NCI-H1417 treated with DMSO at 0.1 percent for 48 hours (cell line): ENCODE results near the gene ABHD12.
"Not testable (repeated sequence)": the region's sequence is repeated elsewhere in the genome, so short reads cannot be mapped to it uniquely, and the experiment has no call there.

Experiments used
- DNase-seq: peaks from one replicate; lab custom pipeline; 2025; lab: John Stamatoyannopoulos, UW

ABHD12 gene

DNA sequence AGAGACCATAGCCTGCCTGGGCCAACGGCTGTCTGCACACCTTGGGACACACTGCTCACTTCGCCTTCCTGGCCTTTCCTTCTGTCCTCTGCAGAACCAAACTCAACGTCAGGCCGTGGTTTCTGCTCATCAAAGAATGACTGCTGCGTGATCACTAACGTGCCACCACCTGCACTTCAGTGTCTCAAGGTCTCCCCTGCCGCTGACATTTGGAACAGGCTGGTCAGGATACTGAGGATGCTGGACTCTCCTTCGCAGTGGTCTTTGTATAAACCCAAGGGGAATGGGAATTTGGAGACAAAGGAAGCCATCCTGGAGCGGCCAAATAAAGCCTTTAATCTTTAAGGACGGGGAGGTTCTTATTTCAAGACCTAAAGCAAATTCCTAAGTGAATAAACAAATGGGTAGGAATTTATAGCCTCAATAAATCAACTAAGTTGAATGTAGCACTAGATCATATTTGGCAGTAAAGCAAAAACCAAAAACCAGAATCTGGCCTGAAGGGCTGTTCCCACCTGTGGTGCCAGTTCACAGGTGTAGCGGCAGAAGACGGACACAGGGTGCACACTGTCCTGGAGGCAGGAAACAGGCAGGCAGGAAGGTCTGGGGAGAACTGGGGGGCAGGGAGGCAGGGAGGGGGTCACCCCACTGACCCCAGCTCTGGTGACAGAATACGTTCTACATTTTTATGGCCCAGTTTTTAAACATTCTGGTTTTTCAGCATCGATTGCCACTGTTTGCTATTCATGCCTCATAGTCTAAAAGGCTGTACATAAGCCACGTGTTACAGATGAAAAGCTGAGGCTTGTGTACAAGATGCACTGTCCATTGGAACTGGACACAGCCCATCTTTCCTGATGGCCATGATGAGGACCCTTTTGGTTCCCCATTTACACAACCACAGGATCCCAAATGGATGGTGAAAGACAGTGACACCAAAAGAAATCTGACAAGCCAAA is 36.6 kb downstream of the ABHD12 start:
- DNase-seq = no peak

DNA sequence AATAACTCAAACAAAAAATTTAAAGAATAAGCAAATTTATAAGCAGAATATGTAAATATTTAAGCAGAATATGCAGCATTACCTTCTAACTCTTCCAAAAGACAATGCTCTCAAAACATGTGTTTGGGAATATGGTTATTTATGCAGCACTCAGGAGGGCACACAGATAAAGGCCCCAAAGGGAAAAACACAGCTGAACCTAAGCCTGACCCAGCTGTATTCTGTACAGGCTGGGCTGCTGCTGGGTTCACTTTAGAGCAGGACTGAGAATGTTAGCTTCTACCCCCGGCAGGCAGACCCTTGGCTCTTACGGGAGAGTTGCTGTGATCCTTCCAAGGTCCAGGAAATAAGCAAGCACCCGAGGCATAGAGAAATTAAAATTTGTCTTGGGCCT is 37.3 kb downstream of the ABHD12 start:
- DNase-seq = no peak

DNA sequence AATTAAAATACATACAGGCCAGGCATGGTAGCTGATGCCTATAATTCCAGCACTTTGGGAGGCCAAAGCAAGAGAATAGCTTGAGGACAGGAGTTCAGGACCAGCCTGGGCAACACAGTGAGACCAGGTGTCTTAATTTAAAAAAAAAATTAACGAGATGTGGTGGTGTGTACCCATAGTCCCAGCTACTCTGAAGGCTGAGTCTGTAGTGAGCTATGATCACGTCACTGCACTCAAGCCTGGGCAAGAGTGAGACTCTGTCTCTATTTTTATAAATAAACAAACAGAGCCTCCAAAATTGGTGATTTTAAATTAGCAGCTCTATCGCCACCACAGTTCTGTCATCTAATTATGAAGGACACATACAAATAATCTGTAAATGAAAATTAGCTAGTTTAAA is 37.9 kb downstream of the ABHD12 start:
- DNase-seq = no peak

DNA sequence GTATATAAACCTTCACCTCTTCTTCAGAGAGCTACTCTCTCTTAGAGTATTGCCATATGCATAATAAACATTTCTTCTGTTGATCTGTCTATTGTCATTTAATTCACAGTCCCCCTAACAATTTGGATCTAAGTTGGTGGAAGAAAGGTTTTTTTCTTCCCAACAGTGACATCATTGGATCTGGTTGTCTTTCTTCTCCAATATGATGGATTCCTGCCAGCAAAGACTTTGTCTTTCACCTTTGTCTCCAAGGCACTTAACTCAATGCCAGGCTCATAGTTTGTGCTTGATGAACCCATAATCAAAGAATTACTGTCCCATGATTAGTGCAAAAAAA is 39.6 kb downstream of the ABHD12 start:
- DNase-seq = no peak

DNA sequence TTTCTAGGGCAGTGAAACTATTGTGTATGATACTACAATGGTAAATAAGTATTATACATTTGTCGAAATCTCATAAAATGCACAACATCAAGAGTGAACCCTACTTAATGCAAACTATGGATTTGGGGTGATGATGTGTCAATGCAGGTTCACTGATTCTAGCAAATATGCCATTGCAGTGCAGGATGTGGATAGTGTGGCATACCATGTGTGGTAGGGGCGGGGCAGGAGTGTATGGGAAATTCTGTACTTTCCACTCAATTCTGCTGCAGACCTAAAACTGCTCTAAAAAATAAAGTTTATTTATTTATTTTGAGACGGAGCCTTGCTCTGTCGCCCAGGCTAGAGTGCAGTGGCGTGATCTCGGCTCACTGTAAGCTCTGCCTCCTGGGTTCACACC is 44.3 kb downstream of the ABHD12 start:
- no peak for DNase-seq

DNA sequence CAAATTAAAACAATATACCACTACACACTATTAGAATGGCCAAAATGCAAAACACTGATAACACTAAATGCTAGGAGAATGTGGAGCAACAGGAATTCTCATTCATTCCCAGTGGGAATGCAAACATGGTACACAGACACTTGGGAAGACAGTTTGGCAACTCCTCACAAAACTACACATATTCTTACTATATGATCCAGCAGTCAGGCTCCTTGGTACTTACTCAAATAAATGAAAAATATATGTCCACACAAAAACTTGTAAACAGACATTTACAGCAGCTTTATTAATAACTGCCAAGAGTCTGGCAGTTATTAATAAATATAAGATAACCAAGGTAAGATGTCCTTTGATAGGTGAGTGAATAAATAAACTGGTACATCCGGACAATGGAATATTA is 44.9 kb downstream of the ABHD12 start:
- no peak for DNase-seq

DNA sequence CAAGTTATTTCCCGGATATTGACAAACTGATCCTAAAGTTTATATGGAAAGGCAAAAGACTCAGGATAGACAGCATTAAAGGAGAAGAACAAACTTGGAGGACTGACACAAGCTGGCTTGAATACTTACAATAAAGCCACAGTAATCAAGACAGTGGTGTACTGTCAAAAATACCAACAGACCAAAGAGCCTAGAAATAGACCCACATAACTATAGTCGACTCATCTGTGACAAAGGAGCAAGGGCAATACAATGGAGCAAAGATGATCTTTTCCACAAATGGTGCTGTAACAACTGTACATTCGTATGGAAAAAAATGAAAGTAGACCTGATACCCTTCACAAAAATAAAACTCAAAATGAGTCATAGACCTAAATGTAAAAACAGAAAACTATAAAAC is 46.0 kb downstream of the ABHD12 start:
- no peak for DNase-seq

DNA sequence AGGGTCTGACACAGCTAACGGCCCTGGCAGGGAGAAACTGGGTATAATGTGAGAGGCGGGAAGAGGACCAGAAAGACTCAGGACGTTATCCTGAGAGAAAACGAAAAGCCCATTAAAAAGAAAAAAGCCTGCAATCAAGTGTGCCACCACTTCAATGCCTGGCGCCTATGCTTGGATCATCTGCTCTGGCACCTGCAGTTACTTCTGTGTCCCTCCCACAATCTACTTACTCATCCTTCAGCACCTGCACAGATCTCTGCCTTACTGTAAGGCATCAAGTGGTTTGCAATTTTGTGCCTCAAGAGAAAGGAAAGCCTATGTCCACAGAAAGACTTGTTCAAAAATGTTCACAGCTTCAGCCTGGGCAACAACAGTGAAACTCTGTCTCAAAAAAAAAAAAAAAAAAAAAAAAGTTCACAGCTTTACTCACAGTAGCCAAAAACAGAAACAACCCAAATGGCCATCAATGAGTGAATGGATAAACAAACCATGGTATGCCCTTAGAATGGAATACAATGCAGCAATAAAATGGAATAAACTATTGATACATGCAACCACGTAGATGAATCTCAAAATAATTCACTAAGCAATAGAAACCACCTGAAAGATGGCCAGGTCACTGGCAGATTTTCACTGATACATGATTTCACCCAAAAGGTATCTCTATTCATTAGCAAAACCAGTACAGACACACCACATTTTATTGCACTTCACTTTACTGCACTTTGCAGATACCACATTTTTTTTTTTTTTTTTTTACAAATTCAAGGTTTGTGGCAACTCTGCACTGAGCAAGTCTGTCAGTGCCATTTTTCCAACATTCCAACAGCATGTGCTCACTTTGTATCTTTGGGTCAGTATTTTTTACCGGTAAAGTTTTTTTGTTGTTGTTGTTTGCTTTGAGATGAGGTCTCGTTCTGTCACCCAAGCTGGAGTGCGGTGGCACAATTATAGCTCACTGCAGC is 48.6 kb downstream of the ABHD12 start:
- DNase-seq = peak; percentile 7

DNA sequence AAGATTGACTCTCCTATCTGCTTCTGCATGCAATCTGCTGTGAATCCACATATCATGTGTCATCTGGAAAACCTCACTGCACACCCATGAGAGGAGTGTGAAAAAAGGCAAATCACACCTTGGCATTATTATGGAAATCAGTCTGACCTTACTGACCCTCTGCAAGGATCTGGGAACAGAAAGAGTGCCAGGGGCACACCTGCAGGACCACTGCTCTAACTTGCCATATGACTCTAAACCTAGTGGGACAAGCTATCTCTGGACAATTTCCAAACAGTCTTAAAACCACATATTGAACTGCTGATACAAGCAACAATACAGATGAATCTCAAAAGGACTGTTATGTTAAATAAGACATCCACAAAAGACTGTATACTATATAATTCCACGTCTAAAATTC is 50.3 kb downstream of the ABHD12 start:
- no peak for DNase-seq

DNA sequence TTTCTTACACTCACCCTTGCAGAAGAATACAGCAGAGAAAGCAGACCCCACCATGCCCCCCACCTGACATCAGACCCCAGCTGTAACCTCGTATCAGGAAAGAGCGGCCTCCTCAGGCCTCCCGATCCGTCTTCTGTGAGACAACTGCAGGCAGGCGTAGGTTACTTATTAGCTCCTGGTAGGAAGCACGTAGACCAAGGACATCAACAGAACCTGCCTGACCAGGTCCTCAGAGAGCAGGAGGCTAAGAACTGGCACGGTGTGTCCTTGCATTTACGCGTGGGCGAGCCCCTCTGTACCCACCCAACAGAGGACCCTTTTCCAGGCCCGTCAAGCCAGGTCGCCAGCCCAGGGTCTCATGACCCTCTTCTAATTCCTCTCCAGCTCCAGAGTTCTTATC is 51.0 kb downstream of the ABHD12 start:
- DNase-seq = no peak

DNA sequence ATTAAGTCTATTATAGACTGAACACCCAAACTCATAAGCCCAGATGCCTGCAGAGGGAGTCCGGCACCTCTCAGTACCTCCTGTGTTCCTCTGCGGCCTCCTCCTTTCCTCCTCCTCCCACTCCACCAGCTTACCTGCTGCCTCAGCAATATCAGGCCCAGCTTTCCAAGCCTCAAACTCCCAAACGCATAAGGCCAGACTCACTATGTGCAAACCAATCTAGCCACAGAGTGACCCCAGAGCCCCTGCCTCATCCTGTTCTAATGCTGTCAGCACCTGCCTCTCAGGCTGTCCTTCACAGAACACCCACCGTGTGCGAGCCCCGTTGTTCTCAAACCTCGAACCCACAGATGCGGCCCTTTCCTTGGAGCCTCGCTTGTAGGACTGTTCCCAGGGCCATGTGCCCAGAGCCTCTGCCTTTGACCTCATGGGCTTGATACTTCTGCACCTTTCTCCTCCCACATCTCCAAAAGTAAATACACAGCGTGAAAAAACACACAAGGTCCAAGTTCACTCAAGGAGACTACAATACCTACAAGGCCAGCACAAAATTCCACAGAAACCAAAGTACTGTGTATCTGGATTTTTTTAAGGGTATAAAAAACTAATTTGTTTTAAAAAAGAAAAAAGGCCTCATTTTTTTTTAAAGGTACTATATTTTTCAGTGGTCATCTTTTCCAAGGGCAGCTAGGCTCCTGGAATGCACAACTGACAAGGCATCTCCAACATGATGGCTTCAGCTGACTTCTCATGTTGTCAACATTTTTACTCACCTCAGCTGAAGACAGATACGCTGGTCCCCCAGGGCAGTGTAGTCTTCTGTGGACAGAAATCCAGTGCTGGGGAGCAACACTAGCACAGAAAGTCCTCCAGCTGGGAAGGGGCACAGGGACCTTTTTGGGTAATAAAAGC is 52.3 kb downstream of the ABHD12 start:
- DNase-seq = no peak

DNA sequence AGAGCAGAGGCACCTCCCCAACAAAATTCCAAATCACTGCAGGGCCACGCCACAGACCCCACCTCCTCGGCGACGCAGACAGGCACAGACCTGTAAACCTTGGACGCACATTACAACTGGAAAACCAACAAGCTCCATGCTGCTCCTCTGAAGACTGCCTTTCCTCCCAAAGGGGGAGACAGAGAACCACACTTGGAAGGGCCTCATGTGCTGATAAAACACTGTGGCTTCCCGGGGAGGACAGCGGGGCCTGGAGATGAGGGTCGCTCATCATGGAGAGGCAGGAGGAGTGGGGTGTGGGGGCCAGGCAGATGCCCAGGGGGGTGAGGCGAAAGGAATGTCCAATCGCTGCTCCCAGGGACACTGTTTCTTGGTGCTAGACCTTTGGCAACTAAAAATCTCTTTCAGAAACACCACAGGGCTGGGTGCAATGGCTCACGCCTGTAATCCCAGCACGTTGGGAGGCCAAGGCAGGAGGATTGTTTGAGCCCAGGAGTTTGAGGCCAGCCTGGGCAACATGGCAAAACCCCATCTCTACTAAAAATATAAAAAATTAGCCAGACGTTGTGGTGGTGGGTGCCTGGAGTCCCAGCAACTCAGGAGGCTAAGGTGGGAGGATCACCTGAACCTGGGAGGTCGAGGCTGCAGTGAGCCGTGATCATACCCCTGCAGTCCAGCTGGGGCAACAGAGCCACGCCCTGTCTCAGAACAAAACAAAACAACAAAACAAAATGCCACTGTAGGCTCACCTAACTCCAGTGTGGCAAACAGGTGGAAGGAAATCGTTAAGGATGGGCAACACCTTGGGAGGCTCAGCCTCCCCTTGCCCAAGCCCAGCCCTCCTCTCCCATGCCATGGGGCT is 53.8 kb downstream of the ABHD12 start:
- no peak for DNase-seq

DNA sequence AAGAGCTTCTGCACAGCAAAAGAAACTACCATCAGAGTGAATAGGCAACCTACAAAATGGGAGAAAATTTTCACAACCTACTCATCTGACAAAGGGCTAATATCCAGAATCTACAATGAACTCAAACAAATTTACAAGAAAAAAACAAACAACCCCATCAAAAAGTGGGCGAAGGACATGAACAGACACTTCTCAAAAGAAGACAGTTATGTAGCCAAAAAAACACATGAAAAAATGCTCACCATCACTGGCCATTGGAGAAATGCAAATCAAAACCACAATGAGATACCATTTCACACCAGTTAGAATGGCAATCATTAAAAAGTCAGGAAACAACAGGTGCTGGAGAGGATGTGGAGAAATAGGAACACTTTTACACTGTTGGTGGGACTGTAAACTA is 55.7 kb downstream of the ABHD12 start:
- DNase-seq = not testable (repeated sequence)

DNA sequence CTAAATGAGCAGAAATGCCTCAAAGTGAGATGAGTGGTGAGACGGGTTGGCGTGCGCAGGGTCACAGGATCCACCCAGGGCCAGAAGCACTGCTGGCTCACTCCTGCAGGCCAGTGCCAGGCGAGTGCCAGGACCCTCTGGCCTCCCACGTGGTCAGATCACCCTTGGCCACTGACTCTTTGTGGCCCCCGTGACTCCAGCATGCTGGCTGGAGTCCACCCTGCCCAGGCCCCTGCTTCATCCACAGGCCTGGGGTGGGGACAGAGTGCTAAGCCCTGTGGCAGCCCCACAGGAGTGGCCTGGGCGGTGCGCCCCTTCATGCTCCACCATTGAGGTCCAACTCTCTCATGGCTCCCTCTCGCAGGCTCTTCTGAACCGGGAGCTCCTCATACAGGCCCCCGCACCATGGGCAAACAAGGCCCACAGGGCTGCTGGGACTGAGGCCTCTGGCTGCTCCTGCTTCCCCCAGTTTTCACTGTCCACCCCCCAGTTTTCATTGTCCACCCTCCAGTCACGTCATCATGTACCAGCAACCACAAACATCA is 61.6 kb downstream of the ABHD12 start:
- DNase-seq = no peak

DNA sequence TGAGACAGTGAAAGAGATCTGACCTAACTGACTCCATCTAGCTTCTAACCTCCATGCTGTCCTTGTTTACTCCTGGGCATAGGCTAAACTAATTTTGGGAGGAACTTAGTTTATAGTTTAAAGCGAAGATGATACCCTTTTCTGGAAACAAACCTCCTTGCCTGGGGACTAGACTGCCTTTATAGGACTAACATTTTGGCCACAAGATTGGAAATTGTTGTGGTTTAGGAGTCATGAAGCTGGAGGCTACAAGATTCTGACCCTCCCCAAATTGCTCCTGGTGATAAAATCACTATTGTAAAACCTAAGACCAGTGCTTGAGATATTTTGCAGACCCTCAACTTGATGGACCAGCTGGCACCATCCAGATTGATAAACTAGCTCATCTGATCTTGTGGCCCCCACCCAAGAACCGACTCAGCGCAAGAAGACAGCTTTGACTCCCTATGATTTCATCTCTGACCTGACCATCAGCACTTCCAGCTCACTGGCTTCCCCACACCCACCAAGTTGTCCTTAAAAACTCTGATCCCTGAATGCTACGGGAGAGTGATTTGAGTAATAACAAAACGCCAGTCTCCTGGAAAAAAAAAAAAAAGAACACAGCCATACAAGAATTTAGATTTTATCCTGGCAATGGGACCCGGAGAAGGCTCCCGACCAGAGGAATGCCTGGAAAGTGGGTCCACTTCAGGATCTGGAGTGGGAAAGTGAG is 63.0 kb downstream of the ABHD12 start:
- DNase-seq = no peak

DNA sequence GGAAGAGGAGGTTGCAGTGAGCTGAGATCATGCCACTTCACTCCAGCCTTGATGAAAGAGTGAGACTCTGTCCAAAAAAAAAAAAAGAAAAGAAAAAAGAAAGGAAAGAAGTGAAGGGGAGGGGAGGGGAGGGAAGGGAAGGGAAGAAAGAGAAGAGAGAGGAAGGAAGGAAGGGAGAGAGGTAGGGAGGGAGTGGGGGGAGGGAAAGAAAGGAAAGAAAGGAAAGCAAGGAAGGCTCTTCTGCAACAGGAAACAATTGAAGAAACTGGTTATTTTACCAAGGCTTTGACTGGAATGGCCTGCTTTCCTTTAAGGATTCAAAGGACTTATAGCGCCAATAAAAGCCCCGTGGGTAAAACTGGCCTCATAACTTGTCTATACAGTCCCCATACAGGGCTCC is 64.6 kb downstream of the ABHD12 start:
- DNase-seq = no peak

DNA sequence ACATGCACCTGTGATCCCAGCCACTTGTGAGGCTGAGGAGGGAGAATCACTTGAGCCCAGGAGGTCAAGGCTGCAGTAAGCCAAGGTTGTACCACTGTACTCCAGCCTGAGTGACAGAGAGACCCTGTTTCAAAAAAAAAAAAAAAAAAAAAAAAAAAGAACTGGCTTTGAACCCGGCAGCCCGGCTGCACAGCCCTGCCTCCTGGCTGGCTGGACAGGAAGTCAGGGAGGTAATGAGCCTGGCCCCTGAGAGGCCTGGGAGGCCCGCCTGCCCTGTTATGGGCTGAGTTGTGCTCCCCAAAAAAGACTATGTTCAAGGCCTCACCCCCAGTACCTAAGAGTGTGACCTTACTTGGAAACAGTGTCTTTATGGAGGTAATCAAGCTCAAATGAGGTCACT is 65.6 kb downstream of the ABHD12 start:
- DNase-seq = no peak

DNA sequence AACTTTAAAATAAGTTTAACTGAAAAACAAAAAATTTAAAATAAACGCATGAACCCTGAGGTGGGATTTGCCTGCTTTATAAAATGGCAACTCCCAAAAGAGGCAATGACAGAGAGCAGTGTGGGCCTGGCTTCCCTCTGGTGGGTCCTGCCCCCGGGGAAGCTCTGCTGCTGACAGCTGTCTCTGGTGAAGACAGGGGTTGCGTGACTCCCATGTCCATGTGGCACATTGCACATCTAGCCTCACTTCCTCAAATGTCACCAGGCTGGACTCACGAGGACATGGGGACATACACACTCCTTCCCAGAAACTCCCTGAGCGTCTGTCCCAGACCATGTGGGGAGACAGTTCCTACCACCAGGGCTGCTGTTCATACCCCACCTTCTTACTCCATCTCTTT is 66.2 kb downstream of the ABHD12 start:
- DNase-seq = no peak

DNA sequence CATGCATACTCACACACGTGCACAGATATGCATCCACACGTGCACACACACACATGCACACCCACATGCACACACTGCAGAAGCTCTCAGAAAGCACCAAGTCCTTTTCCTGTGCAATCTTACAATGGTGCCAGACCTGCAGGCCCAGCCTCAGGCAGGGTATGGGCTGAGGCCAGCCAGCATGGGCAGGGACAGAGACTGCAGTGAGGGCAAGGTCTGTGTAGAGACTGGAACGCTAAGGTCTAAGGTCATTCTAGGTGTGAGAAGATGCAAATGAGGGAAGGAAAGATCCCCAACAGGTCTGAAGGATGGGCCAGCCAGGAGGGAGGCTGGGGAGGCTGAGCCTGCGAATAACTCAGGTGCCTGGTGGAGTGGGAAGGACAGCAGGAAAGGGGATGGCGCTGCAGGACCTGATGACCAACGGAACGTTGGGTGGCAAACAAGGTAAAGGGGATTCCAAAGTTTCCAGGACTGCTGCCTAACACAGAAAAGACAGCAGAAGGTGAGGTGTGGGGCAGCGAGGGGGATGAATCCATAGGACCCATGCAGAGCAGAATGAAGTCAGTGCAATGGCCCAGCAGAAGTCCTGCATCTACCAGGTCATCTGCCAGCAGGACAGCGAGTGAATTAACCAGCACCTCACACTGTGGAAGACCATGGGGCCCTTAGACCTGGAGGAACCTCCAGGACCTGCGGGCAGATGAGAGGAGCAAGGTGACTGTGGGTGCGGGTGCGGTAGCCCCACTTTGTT is 67.0 kb downstream of the ABHD12 start:
- DNase-seq = no peak
